Measurements from ENCODE around the gene LACTBL1. TPM values are rescaled to one million over a fixed set of nuclear protein-coding genes. Genes with fewer than 3 reads are reported as not detected.
"Not testable (repeated sequence)": the region's sequence is repeated elsewhere in the genome, so short reads cannot be mapped to it uniquely, and the experiment has no call there.

LACTBL1 gene
- total RNA-seq, 4 donors from 2014 or later: not detected

DNA sequence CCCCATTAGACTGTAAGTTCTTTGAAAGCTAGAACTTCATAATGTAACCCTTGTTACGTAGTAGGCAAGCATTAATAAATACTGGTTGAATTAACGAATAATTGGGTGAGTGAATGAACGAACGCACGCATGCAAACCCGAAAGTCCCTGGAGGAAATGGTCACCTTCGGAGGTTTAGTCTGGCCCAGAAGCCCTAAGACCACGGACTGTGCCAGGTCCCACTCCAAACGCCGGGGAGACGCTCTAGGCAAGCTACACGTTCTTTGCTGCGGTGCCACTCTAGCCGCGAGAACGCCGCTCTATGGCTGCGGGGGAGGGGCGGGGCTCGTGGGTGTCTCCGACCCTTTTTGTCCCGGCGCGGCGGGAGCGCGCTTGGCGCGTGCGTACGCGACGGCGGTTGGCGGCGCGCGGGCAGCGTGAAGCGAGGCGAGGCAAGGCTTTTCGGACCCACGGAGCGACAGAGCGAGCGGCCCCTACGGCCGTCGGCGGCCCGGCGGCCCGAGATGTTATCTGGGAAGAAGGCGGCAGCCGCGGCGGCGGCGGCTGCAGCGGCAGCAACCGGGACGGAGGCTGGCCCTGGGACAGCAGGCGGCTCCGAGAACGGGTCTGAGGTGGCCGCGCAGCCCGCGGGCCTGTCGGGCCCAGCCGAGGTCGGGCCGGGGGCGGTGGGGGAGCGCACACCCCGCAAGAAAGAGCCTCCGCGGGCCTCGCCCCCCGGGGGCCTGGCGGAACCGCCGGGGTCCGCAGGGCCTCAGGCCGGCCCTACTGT lies 46.6 kb upstream of the LACTBL1 start, which contains the start of gene KDM1A:
Gene KDM1A, plus strand, starts transcription at position 375 of the 769 bp plus-strand sequence. Its CDS starts 129 bp downstream, at position 504.
- DNase-seq: peak; percentile 95 to 99 (median 98)
- Histone ChIP-seq H3K36me3 (no peaks in the 10 kb centered on the region), H3K27ac (peak within 1 kb of the TSS; percentile 84 to 91 (median 86)), H3K9me3 (peaks cover 0 to 4% (median 0%) of the 10 kb centered on the region in 4 donors), H3K27me3 (no peaks in the 10 kb centered on the region), H3K4me3 (peak within 1 kb of the TSS; percentile 73 to 96 (median 82)), H3K4me1 (peaks cover 0 to 9% (median 0%) of the 10 kb centered on the region in 4 donors)
- TF ChIP-seq, protein P1, sequence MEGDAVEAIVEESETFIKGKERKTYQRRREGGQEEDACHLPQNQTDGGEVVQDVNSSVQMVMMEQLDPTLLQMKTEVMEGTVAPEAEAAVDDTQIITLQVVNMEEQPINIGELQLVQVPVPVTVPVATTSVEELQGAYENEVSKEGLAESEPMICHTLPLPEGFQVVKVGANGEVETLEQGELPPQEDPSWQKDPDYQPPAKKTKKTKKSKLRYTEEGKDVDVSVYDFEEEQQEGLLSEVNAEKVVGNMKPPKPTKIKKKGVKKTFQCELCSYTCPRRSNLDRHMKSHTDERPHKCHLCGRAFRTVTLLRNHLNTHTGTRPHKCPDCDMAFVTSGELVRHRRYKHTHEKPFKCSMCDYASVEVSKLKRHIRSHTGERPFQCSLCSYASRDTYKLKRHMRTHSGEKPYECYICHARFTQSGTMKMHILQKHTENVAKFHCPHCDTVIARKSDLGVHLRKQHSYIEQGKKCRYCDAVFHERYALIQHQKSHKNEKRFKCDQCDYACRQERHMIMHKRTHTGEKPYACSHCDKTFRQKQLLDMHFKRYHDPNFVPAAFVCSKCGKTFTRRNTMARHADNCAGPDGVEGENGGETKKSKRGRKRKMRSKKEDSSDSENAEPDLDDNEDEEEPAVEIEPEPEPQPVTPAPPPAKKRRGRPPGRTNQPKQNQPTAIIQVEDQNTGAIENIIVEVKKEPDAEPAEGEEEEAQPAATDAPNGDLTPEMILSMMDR (IDR thresholded peaks at IDR 0.05): peak in 1 of 6 experiments; percentile 3
- TF ChIP-seq POLR2A (IDR thresholded peaks at IDR 0.05): peak; percentile 74 to 80

DNA sequence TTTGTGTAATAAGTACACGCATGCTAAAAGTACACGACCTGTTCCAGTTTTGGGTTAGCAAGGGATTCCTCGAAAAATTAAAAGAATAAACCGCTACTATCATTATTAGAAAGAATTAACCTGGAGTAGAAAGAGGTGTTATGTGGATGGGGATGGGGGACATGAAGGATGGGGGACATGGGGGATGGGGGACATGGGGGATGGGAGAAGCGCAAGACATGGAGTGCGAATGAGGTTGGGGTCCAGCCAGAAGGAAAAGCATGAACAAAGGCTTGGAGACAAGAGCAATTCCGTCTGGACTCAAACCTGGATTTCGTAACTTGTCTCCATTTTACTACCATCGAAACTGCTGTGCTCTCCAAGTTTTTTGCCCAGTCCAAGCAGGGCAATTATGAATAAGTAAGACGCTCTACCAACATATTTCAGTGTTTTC lies 46.0 kb upstream of the LACTBL1 start:
- H3K27me3 ChIP-seq: no peaks in the 10 kb centered on the region
- TF ChIP-seq, protein P1 (IDR thresholded peaks at IDR 0.05): no peak
- no peak for TF ChIP-seq POLR2A (IDR thresholded peaks at IDR 0.05)
- H3K9me3 ChIP-seq: peaks cover 0 to 4% (median 0%) of the 10 kb centered on the region in 4 donors
- H3K36me3 ChIP-seq: no peaks in the 10 kb centered on the region
- no peak for DNase-seq
- H3K4me3 ChIP-seq: peak overlapping the region; percentile 73 to 96 (median 82)
- H3K4me1 ChIP-seq: peaks cover 0 to 9% (median 0%) of the 10 kb centered on the region in 4 donors
- peak overlapping the region; percentile 84 to 91 (median 86) for H3K27ac ChIP-seq

DNA sequence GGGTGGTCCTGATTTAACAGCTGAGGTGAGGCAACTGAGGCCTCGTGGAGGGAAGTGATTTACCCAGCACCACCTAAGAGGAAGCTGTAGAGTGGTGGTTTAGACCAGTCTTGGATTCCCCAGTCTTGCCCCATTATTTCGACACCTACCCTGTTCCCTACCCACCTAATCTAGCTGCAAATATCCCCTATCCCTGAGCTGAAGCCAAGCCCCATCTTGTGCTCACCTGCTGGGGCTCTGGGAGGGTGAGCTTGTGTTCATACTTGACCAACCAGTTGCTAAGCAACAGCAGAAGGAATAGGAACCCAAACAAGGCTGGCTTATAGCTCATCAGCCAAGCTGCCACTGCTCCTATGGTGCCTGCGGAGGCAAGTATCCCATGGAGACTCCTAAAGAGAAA lies 41.0 kb upstream of the LACTBL1 start:
- no peak for DNase-seq
- TF ChIP-seq POLR2A (IDR thresholded peaks at IDR 0.05): no peak
- TF ChIP-seq, protein P1 (IDR thresholded peaks at IDR 0.05): no peak
- H3K4me3 ChIP-seq: no peak overlapping the region

DNA sequence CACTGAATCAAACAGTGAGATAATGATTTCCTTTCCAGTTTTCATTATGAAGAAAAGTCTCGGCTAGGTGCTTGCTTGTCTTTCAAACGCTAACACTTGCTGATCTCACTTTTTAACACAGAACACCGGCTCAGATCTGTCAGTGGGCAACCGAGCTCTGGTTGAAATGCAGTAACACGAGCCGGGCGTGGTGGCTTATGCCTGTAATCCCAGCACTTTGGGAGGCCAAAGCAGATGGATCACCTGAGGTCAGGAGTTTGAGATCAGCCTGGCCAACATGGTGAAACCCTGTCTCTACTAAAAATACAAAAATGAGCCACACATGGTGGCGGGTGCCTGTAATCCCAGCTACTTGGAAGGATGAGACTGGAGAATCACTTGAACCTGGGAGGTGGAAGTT lies 37.4 kb upstream of the LACTBL1 start:
- not testable (repeated sequence) for H3K36me3 ChIP-seq, DNase-seq, H3K9me3 ChIP-seq, H3K27ac ChIP-seq, H3K4me1 ChIP-seq, H3K4me3 ChIP-seq, H3K27me3 ChIP-seq

More for the DNA sequence above, 41.0 kb upstream of the LACTBL1 start:
- H3K27me3 ChIP-seq: no peaks in the 10 kb centered on the region
- no peaks in the 10 kb centered on the region for H3K36me3 ChIP-seq
- H3K9me3 ChIP-seq: no peaks in the 10 kb centered on the region
- H3K4me1 ChIP-seq: no peaks in the 10 kb centered on the region
- no peak overlapping the region for H3K27ac ChIP-seq

DNA sequence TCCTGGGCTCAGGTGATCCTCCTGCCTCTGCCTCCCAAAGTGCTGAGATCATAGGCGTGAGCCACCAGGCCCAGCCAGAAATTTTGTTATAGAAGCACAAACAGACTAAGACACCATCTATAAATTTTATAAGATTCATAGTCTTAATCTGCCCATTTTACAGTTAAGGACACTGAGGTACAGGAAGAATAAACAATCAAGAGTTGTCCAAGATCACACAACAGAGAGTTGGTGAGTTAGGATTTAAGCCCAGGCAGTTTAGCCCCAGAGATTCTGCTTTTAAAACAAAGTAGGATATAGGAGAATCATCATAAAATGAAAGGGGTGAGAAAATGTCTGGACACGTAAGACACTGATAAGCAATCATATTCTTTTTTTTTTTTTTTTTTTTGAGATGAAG lies 36.2 kb upstream of the LACTBL1 start:
- no peaks in the 10 kb centered on the region for H3K9me3 ChIP-seq
- no peaks in the 10 kb centered on the region for H3K36me3 ChIP-seq
- no peaks in the 10 kb centered on the region for H3K4me1 ChIP-seq
- H3K4me3 ChIP-seq: no peak overlapping the region
- TF ChIP-seq, protein P1 (IDR thresholded peaks at IDR 0.05): no peak
- TF ChIP-seq POLR2A (IDR thresholded peaks at IDR 0.05): no peak
- H3K27ac ChIP-seq: no peak overlapping the region
- DNase-seq: no peak
- H3K27me3 ChIP-seq: no peaks in the 10 kb centered on the region

DNA sequence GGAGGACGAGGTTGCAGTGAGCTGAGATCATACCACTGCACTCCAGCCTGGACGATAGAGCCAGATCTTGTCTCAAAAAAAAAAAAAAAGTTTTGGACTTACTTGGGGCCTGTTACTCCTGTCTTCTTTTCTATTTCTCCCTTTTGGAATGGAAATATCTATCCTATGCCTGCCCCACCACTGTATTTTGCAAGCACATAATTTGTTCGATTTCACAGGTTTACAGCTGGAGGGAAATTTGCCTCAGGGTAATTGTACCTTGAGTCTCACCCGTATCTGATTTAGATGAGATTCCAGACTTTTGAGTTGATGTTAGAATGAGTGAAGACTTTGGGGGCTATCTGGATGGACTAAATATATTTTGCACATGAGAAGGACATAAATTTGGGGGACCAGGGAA lies 34.4 kb upstream of the LACTBL1 start:
- H3K4me1 ChIP-seq: no peaks in the 10 kb centered on the region
- no peak overlapping the region for H3K27ac ChIP-seq
- H3K27me3 ChIP-seq: no peaks in the 10 kb centered on the region
- no peaks in the 10 kb centered on the region for H3K9me3 ChIP-seq
- H3K4me3 ChIP-seq: no peak overlapping the region
- DNase-seq: no peak
- TF ChIP-seq, protein P1 (IDR thresholded peaks at IDR 0.05): no peak
- no peak for TF ChIP-seq POLR2A (IDR thresholded peaks at IDR 0.05)
- H3K36me3 ChIP-seq: no peaks in the 10 kb centered on the region

DNA sequence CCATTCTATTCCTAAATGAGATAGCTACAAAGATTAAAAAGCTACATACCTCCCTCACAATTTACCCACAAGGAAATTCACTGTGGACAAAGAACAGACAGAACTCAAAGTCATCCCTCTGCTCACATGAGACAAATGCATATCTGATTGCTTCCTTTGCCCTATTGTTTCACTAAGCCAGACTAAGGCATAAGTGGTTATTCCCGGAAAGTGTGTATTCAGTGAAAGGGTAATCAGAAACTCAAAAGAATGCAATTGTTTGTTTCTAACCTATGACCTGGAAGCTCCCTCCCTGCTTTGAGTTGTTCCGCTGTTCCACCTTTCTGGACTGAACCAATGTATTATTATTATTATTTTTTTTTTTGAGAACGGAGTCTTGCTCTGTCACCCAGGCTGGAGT lies 32.1 kb upstream of the LACTBL1 start:
- not testable (repeated sequence) for H3K9me3 ChIP-seq, H3K4me3 ChIP-seq, H3K27me3 ChIP-seq, H3K36me3 ChIP-seq, H3K4me1 ChIP-seq, DNase-seq, H3K27ac ChIP-seq

Data from Peyer's patch (tissue), 4 donors.